Stimulated activated CD8-positive, alpha-beta memory T cell treated with anti-CD3 and anti-CD28 coated beads, Interleukin-7, amount 100 ng/mL, for 4 hours (primary cell): ENCODE data around the gene HECTD4.

Experiments used
- DNase-seq, 2 donors: peaks; one replicate each; pipeline ENCODE4 v3.0.0-alpha.2; 2020; ENCODE audit warnings: low read depth in 2 of 2

The HECTD4 gene

GRCh38 chr12:112160611-112161010 is 221.6 kb downstream of the HECTD4 start:
- no peak for DNase-seq

GRCh38 chr12:112159146-112159541 is 223.1 kb downstream of the HECTD4 start:
- DNase-seq = no peak

- DNase-seq = peak in 1 of 2 donors; percentile 6
Measured at GRCh38 chr12:112158461-112159145, 223.6 kb downstream of the HECTD4 start.

- no peak for DNase-seq
Measured at GRCh38 chr12:112153893-112154219, 228.4 kb downstream of the HECTD4 start.

GRCh38 chr12:112153181-112153892 is 228.9 kb downstream of the HECTD4 start:
- DNase-seq = no peak

- DNase-seq = no peak
Measured at GRCh38 chr12:112151766-112152541, 230.3 kb downstream of the HECTD4 start.

GRCh38 chr12:112149596-112149995 is 232.6 kb downstream of the HECTD4 start:
- no peak for DNase-seq

- DNase-seq = no peak
Measured at GRCh38 chr12:112148031-112148513, 234.2 kb downstream of the HECTD4 start.

- DNase-seq = no peak
Measured at GRCh38 chr12:112146123-112146522, 236.1 kb downstream of the HECTD4 start.

GRCh38 chr12:112140728-112141127 is 241.5 kb downstream of the HECTD4 start:
- DNase-seq = no peak

- DNase-seq = no peak
Measured at GRCh38 chr12:112134731-112135130, 247.5 kb downstream of the HECTD4 start.

GRCh38 chr12:112133418-112133817 is 248.8 kb downstream of the HECTD4 start:
- DNase-seq = no peak

GRCh38 chr12:112131686-112132085 is 250.5 kb downstream of the HECTD4 start:
- no peak for DNase-seq

- DNase-seq = no peak
Measured at GRCh38 chr12:112130441-112130998, 251.7 kb downstream of the HECTD4 start.

GRCh38 chr12:112126911-112127310 is 255.3 kb downstream of the HECTD4 start:
- DNase-seq = no peak

GRCh38 chr12:112126000-112126438 is 256.2 kb downstream of the HECTD4 start:
- no peak for DNase-seq

GRCh38 chr12:112125250-112125999 is 256.8 kb downstream of the HECTD4 start, which contains the start of gene TRAFD1:
Gene TRAFD1 (plus strand): TSS chr12:112125560. CDS start chr12:112130523, 4,963 bp downstream.
- DNase-seq = peak; percentile 95 to 98

GRCh38 chr12:112124918-112125249 is 257.3 kb downstream of the HECTD4 start:
- DNase-seq = no peak

GRCh38 chr12:112122823-112123690 is 259.2 kb downstream of the HECTD4 start:
- DNase-seq = no peak

- no peak for DNase-seq
Measured at GRCh38 chr12:112121780-112122565, 260.3 kb downstream of the HECTD4 start.
